HK-2 (cell line): ENCODE results near the gene ITPKA.

Source experiments
- DNase-seq: peaks from one replicate; pipeline ENCODE4 v3.0.0-alpha.2; 2018; ENCODE audit not compliant: unreplicated experiment

ITPKA gene

GRCh38 chr15:41490355-41490754 is 3.3 kb upstream of the ITPKA start:
- DNase-seq = peak; percentile 34

- no peak for DNase-seq
These were observed 1.8 kb upstream of the ITPKA start for GRCh38 chr15:41491889-41492288.

GRCh38 chr15:41492597-41493204 is 973 bp upstream of the ITPKA start:
- DNase-seq = no peak

GRCh38 chr15:41493902-41494189 is 172 bp downstream of the ITPKA start:
- no peak for DNase-seq

DNA sequence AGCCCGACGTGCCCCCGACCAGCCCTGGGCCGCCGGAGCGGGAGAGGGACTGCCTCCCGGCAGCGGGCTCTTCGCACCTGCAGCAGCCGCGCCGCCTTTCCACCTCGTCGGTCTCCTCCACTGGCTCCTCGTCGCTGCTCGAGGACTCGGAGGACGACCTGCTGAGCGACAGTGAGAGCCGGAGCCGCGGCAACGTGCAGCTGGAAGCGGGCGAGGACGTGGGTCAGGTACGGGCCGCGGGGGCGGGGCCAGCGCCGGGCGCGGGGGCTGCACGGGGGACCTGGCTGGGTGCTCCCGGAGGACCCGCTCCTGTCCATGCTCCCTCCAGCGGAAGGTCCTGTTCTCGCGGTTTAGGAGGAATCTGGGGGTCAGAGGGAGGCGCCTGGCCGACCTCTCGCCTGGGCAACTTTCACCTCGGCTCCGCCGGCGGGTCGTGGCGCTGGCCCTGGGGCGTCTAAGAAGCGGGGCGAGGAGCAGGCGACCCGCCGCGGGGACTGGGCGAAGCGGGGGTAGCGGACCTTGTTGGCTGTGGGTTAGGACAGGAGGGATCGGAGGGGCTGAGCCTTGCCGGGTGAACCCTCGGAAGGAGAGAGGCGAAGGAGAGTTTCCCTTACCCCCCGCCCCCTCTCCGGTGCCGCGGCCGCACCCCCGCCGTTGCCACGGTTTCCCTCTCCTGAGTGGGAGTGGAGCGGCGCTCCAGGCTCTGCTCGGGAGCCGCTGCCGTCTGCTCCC is 682 bp downstream of the ITPKA start:
- peak; percentile 45 for DNase-seq

GRCh38 chr15:41494922-41495735 is 1.5 kb downstream of the ITPKA start:
- DNase-seq = no peak

GRCh38 chr15:41495736-41496599 is 2.3 kb downstream of the ITPKA start:
- no peak for DNase-seq

- no peak for DNase-seq
These were observed 5.0 kb downstream of the ITPKA start for GRCh38 chr15:41498657-41499056.

- no peak for DNase-seq
These were observed 5.6 kb downstream of the ITPKA start for GRCh38 chr15:41499109-41499851.

- no peak for DNase-seq
These were observed 7.7 kb downstream of the ITPKA start for GRCh38 chr15:41501191-41501917.

- no peak for DNase-seq
These were observed 8.5 kb downstream of the ITPKA start for GRCh38 chr15:41501931-41502794.

- no peak for DNase-seq
These were observed 9.4 kb downstream of the ITPKA start for GRCh38 chr15:41502795-41503668.

DNA sequence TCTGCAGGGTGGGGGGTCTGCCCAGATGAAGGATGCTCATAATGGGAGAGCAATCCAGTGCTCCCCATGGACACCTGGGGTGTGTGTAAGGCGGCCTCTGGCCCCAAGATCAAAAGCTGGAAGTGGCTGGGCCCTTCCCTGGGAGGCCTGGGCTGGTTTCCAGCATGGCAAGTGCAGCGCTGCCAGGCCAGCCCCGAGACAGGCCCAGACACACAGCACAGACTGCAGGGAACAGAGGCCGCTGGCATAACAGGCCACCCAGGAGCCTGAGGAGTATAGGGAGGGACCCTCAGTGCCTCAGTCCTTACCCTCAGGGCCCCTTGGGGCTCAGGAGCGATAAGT is 10.0 kb downstream of the ITPKA start:
- DNase-seq = no peak

GRCh38 chr15:41504751-41505492 is 11.2 kb downstream of the ITPKA start:
- no peak for DNase-seq

DNA sequence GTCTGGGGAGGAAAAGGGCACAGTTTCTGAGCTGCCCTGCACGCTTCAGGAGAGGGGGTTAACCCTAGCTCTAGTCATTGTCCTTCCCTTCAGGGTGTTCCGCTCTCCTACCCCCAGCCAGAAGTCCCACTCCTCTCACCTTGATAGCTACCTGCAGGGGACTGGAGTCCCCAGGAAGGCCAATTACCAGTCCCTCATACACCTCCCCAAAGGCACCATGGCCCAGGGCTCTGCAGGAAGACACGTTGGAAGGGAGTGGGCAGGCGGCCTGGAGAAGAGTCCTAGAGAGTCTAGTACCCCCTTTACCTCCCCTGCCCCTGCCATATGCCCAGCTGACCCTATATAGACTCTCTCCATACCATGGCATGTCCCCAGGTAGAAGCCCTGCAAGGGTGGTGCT is 12.1 kb downstream of the ITPKA start:
- no peak for DNase-seq

- no peak for DNase-seq
These were observed 13.2 kb downstream of the ITPKA start for GRCh38 chr15:41506796-41507341.

- no peak for DNase-seq
These were observed 14.2 kb downstream of the ITPKA start for GRCh38 chr15:41507820-41508290.

GRCh38 chr15:41510728-41511127 is 17.1 kb downstream of the ITPKA start:
- DNase-seq = no peak
